ENCODE results near the gene HIPK2. TPM values are rescaled to one million over a fixed set of nuclear protein-coding genes. Genes with fewer than 3 reads are reported as not detected.
"Not testable (repeated sequence)": the region's sequence is repeated elsewhere in the genome, so short reads cannot be mapped to it uniquely, and the experiment has no call there.

HIPK2 gene
- total RNA-seq, 1 donor from 2014 or later = 23.5 TPM

GRCh38 chr7:139679731-139680594 is 97.8 kb downstream of the HIPK2 start:
- DNase-seq (ENCODE audit: low read depth) = peak; percentile 37

- DNase-seq (ENCODE audit: low read depth) = no peak
These were observed 101.4 kb downstream of the HIPK2 start for GRCh38 chr7:139676390-139676789.

GRCh38 chr7:139675127-139676125 is 102.4 kb downstream of the HIPK2 start:
- no peak for DNase-seq (ENCODE audit: low read depth)

GRCh38 chr7:139674752-139675126 is 103.1 kb downstream of the HIPK2 start:
- no peak for DNase-seq (ENCODE audit: low read depth)

GRCh38 chr7:139674341-139674740 is 103.5 kb downstream of the HIPK2 start:
- no peak for DNase-seq (ENCODE audit: low read depth)

GRCh38 chr7:139673762-139674161 is 104.0 kb downstream of the HIPK2 start:
- no peak for DNase-seq (ENCODE audit: low read depth)

GRCh38 chr7:139673230-139673629 is 104.6 kb downstream of the HIPK2 start:
- no peak for DNase-seq (ENCODE audit: low read depth)

- no peak for DNase-seq (ENCODE audit: low read depth)
These were observed 105.8 kb downstream of the HIPK2 start for GRCh38 chr7:139671967-139672366.

- not testable (repeated sequence) for DNase-seq (ENCODE audit: low read depth)
These were observed 107.1 kb downstream of the HIPK2 start for GRCh38 chr7:139670662-139671061.

- no peak for DNase-seq (ENCODE audit: low read depth)
These were observed 108.4 kb downstream of the HIPK2 start for GRCh38 chr7:139669106-139670061.

GRCh38 chr7:139667377-139667776 is 110.4 kb downstream of the HIPK2 start:
- DNase-seq (ENCODE audit: low read depth) = no peak

GRCh38 chr7:139666501-139666900 is 111.3 kb downstream of the HIPK2 start:
- DNase-seq (ENCODE audit: low read depth) = no peak

GRCh38 chr7:139664434-139664833 is 113.4 kb downstream of the HIPK2 start:
- DNase-seq (ENCODE audit: low read depth) = no peak

- DNase-seq (ENCODE audit: low read depth) = no peak
These were observed 114.1 kb downstream of the HIPK2 start for GRCh38 chr7:139663608-139664177.

- DNase-seq (ENCODE audit: low read depth) = no peak
These were observed 115.9 kb downstream of the HIPK2 start for GRCh38 chr7:139661903-139662302.

GRCh38 chr7:139661043-139661440 is 116.8 kb downstream of the HIPK2 start:
- no peak for DNase-seq (ENCODE audit: low read depth)

GRCh38 chr7:139660317-139661042 is 117.3 kb downstream of the HIPK2 start:
- peak; percentile 58 for DNase-seq (ENCODE audit: low read depth)

- DNase-seq (ENCODE audit: low read depth) = no peak
These were observed 117.9 kb downstream of the HIPK2 start for GRCh38 chr7:139659922-139660316.

- no peak for DNase-seq (ENCODE audit: low read depth)
These were observed 118.7 kb downstream of the HIPK2 start for GRCh38 chr7:139658908-139659675.
